GM11168 (cell line): Measurements from ENCODE around the gene NSUN4.
"Not testable (repeated sequence)": the region's sequence is repeated elsewhere in the genome, so short reads cannot be mapped to it uniquely, and the experiment has no call there.

Experiments used
- in situ Hi-C: fragments of 300-500 bp; cut with MboI; formaldehyde crosslinking; loops from one replicate; pipeline ENCODE4 v1.12.0; 2022; ENCODE audit warnings: low sequenced_read_pairs; ENCODE audit not compliant: unreplicated experiment

The NSUN4 gene

GRCh38 chr1:46340404-46341221 is at the start of gene NSUN4:
Gene NSUN4, plus strand, starts transcription at chr1:46340807. Its CDS starts 20 bp downstream, at chr1:46340827.
- in situ Hi-C loops: no loop called here

GRCh38 chr1:46295306-46295705 is 45.3 kb upstream of the NSUN4 start:
- in situ Hi-C loops: no loop called here

- in situ Hi-C loops: no loop called here
These were observed 42.2 kb upstream of the NSUN4 start for GRCh38 chr1:46298387-46298786.

GRCh38 chr1:46300673-46301405 is 39.8 kb upstream of the NSUN4 start:
- in situ Hi-C loops: no loop called here

- in situ Hi-C loops: no loop called here
These were observed 39.2 kb upstream of the NSUN4 start for GRCh38 chr1:46301406-46301807.

- in situ Hi-C loops: no loop called here
These were observed 38.6 kb upstream of the NSUN4 start for GRCh38 chr1:46301808-46302640.

GRCh38 chr1:46302641-46303037 is 38.0 kb upstream of the NSUN4 start:
- in situ Hi-C loops: no loop called here

- in situ Hi-C loops: no loop called here
These were observed 37.4 kb upstream of the NSUN4 start, which contains the start of the genes LRRC41 and UQCRH for GRCh38 chr1:46303038-46303871. Gene LRRC41, minus strand, starts transcription at chr1:46303616. Its CDS starts 294 bp downstream, at chr1:46303322. Gene UQCRH, plus strand, starts transcription at chr1:46303698. Its CDS starts 69 bp downstream, at chr1:46303767.

DNA sequence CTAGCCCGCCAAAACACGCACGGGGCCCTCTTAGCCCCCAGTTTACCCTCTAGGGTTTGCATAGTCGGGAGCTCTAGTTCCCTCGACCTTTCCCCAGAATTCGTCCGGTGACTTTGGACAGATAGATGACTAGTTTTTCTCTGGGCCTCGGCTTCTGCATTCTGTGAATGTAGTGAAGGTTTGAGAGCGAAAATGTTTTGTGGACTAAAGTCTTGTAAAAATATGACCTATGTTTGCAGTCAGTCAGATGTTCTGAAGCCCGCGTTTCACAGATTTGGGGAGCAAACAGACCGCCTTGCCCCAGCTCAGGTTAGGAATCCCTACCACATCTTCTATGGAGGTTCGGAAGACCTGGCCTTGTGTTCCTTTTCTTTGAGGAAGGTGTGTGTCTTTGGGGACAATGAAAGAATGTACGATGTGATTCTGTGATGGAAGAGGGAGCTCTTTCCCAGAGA is 36.7 kb upstream of the NSUN4 start:
- in situ Hi-C loops: no loop called here

DNA sequence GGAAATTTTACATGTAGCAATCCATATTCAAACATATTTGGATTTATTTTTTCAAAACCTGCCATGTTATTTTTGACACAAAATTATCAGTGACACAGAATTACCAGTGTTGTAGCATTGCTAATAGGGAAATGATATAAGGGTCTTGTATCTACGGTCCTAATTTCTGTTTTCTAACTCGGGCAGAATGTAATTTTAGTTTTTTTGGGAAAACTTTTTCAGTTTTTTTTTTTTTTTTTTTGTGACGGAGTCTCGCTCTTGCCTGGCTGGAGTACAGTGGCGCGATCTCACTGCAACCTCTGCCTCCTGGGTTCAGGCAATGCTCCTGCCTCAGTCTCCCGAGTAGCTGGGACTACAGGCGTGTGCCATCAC is 34.5 kb upstream of the NSUN4 start:
- in situ Hi-C loops: no loop called here

DNA sequence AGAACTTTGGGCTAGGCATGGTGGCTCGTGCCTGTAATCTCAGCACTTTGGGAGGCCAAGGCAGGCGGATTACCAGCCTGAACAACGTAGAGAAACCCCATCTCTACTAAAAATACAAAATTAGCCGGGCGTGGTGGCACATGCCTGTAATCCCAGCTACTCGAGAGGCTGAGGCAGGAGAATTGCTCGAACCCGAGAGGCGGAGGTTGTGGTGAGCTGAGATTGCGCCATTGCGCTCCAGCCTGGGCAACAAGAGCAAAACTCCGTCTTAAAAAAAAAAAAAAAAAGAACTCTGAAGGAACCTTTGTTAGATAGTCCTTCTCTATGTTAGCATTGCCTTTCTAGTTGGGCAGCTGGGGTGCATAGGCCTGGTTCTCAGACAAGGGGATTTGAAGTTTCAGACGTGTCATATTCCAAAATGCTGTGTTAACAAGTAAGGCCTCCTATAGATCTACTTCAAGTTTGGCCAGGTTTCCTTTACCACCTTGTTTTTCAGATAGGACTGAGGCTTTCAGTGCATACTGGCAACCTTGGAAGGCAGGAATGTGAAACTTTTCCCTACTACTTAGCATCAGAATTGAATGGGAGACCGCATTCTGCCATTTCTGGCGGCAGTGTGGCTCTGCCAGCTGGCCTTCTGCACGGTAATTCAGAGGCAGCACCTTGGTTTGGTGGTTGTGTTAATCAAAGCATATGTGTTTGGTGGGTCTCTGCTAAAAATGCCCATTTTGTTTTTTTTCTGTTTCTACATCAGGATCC is 31.0 kb upstream of the NSUN4 start:
- in situ Hi-C loops: no loop called here

DNA sequence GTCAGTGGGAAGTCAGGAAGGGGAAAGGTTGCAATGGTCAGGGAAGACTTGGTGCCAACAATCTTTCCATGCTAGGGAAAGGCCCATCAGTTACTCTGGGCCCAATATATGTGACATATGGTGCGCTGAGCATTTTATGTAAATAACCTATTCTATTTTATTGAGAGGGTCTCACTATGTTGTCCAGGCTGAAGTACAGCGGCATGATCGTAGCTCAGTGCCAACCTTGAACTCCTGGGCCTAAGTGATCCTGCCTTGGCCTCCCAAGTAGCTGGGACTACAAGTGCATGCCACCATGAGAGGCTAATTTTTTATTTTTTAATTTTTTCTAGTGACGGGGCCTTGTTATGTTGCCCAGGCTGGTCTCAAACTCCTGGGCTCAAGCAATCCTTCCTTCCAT is 30.3 kb upstream of the NSUN4 start:
- in situ Hi-C loops: no loop called here

DNA sequence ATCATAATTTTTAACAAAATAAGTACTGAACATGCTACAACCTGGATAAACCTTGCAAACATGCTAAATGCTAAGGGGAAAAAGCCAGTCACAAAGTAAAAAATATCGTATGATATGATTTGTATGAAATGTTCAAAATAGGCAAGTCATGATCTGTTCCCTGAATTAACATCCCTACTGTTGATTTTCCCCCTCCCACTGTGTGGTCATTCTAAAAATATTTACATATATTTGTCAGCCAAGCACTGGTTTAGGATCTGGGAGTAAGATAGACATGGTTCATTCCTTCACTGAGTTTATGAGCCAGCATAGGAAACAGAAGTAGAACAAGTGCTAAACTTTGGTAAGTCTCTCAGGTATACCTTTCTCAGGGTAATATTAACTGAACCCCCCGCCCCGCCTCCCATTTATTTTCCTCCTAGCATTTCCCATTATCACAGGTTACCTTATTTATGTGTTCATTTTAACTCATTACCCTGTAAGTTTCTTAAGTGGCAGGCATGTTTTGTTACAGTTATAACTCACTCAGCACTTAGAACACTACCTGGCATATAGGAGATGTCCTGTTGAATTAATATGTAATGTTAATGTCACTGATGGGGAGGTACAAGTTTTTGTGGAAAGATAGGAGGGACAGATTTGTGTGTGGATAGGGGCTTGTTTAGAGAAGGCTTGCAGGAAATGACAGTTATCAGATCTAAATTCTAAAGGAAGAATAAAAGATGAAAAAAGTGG is 24.8 kb upstream of the NSUN4 start:
- in situ Hi-C loops: no loop called here

DNA sequence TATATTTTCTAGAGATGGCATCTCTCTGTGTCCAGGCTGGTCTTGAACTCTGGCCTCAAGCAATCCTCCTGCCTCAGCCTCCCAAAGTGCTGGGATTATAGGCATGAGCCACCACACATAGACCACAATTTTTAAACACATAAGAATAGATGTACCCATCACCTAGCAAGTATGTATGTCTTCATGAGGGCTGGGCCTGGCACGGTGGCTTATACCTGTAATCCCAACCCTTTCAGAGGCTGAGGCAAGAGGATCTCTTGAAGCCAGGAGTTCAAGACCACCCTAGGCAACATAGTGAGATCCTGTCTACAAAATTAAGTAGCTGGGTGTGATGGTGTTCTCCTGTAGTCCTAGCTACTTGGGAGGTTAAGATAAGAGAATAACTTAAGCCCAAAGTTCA is 23.3 kb upstream of the NSUN4 start:
- in situ Hi-C loops: no loop called here

GRCh38 chr1:46319301-46319700 is 21.3 kb upstream of the NSUN4 start:
- in situ Hi-C loops: not testable (repeated sequence)

DNA sequence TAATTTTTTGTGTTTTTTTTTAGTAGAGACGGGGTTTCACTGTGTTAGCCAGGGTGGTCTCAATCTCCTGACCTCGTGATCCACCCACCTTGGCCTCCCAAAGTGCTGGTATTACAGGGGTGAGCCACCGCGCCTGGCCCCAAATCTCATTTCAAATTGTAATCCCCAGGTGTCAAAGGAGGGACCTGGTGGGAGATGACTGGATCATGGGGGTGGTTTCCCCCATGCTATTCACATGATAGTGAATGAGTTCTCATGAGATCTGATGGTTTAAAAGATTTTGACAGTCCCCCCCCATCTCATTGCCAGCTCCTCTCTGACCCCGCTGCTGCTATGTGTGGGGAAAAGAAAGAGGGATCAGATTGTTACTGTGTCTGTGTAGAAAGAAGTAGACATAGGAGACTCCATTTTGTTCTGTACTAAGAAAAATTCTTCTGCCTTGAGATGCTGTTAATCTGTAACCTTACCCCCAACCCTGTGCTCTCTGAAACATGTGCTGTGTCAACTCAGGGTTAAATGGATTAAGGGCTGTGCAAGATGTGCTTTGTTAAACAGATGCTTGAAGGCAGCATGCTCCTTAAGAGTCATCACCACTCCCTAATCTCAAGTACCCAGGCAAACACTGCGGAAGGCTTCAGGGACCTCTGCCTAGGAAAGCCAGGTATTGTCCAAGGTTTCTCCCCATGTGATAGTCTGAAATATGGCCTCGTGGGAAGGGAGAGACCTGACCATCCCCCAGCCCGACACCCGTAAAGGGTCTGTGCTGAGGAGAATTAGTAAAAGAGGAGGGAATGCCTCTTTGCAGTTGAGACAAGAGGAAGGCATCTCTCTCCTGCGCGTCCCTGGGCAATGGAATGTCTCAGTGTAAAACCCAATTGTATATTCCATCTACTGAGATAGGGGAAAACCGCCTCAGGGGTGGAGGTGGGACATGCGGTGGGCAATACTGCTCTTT is 20.4 kb upstream of the NSUN4 start:
- in situ Hi-C loops: not testable (repeated sequence)

DNA sequence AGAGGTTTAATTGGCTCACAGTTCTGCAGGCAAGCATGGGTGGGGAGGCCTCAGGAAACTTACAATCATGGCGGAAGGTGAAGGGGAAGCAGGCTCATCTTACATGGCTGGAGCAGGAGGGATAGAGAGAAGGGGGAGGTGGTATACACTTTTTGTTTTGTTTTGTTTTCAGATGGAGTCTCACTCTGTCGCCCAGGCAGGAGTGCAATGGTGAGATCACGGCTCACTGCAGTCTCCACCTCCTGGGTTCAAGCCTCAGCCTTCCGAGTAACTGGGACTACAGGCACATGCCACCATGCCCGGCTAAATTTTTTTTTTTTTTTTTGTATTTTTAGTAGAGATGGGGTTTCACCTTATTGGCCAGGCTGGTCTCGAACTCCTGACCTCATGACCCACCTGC is 18.4 kb upstream of the NSUN4 start:
- in situ Hi-C loops: not testable (repeated sequence)
